Duodenal mucosa (tissue), 2 donors: ENCODE data around the gene SLC6A11.

Source experiments
- H3K27ac ChIP-seq: one replicate; pipeline ENCODE4 v1.7.0; 2013; ENCODE audit warnings: low read depth, low read length
- H3K27me3 ChIP-seq, 2 donors: one replicate each; pipeline ENCODE4 v1.7.0; 2013; ENCODE audit warnings: low read length in 2 of 2, control low read depth in 1 of 2; ENCODE audit not compliant: insufficient read depth in 2 of 2, control insufficient read depth in 1 of 2
- H3K36me3 ChIP-seq, 2 donors: one replicate each; pipeline ENCODE4 v1.7.0; 2013; ENCODE audit warnings: low read length in 2 of 2, control low read depth in 1 of 2; ENCODE audit not compliant: insufficient read depth in 2 of 2, control insufficient read depth in 1 of 2
- H3K4me1 ChIP-seq, 2 donors: one replicate each; pipeline ENCODE4 v1.7.0; 2013; ENCODE audit warnings: low read length in 2 of 2, control low read depth in 1 of 2; ENCODE audit not compliant: insufficient read depth in 2 of 2, control insufficient read depth in 1 of 2
- H3K4me3 ChIP-seq, 2 donors: one replicate each; pipeline ENCODE4 v1.7.0; 2013; ENCODE audit warnings: low read length in 2 of 2, low read depth in 1 of 2
- H3K9ac ChIP-seq, 2 donors: one replicate each; pipeline ENCODE4 v1.7.0; 2013; ENCODE audit warnings: low read length in 2 of 2, low read depth in 1 of 2
- H3K9me3 ChIP-seq, 2 donors: one replicate each; pipeline ENCODE4 v1.7.0; 2013; ENCODE audit warnings: low read length in 2 of 2, control low read depth in 1 of 2; ENCODE audit not compliant: control insufficient read depth in 1 of 2

The SLC6A11 gene

DNA sequence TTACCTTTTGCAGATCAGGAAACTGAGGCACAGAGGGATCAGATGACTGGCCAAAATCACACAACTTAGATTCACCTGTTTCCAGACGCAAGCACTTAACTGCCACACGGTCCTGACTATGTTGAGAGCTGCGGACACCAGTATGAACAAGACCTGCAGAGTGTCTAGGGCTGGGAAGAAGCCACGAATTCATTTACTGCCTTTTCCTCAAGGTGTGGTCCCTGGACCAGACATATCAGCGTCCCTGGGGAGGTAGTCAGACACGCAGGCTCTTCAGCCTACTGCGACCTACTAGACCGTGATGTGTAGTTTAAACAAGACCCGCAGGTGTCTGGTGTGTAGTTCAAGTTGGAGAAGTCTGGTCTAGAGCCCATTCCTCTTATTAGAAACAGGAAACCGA, 541 bp upstream of the SLC6A11 start:
- H3K9me3 ChIP-seq, result no peaks in the 10 kb centered on the region
- no peak overlapping the region for H3K27ac ChIP-seq
- H3K9ac ChIP-seq, result no peak overlapping the region
- no peaks in the 10 kb centered on the region for H3K4me1 ChIP-seq
- H3K4me3 ChIP-seq, result no peak overlapping the region
- peaks cover 0 to 23% of the 10 kb centered on the region in 2 donors for H3K27me3 ChIP-seq
- no peaks in the 10 kb centered on the region for H3K36me3 ChIP-seq

DNA sequence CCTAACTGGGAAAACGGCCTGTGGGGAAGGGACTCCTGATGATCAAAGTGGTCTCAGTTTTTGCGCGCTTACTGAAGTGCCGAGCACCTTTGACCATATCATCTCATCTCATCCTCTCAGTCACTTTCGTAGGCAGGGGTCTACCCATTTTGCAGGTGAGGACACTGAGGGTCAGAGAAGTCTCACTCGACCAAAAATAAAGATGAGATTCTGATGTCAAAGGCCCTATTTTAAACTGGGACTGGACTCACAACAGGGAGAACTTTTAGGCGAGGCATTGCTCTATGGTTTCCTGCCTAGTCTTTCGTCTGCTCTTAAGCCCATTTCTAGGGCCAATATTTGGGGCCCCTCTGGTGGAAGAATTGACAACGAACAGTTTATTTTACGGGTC, 830 bp downstream of the SLC6A11 start:
- Histone ChIP-seq H3K27ac (no peak overlapping the region), H3K4me3 (no peak overlapping the region), H3K9me3 (no peaks in the 10 kb centered on the region), H3K9ac (no peak overlapping the region), H3K4me1 (no peaks in the 10 kb centered on the region), H3K27me3 (peaks cover 0 to 26% of the 10 kb centered on the region in 2 donors), H3K36me3 (no peaks in the 10 kb centered on the region)

DNA sequence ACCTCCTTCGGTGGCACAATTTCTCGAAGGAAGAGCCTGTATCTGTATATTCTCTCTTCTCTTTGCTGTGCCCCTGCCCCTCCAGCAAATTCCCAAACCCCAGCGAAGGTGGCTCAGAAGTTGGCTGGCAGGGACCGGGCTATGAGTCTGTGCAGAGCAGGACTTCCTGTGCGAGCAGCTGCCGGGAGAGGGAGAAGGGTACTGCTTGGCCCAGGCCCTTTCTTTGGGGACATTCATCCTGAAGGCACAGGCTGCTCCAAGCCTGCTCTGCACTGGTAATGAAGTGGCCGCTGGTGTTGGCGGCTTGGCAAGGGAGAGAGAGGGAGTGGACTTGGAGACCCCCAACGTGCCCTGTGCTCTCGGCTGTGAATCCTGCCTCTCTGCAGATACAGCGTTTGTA, 1.5 kb downstream of the SLC6A11 start:
- peaks cover 0 to 26% of the 10 kb centered on the region in 2 donors for H3K27me3 ChIP-seq

DNA sequence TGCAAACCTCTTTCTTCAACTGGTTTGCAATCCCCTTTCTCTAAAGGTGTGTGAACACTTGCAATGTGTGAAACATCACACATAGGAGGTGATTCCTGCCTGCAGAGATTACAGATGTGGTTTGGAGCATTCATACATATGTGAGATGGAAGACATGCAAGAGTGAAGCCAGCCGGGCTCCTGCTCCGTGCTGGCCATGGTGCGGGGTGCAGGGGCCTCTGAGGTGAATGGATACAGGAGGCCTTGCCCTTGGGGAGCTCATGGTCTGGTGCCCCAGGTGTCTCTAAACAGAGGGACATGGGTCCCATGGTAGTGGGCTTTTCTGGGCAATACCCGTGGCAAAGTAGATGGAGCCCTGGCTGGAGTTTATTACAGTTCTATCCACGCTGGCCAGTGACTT, 6.0 kb downstream of the SLC6A11 start:
- no peaks in the 10 kb centered on the region for H3K9me3 ChIP-seq
- no peak overlapping the region for H3K9ac ChIP-seq
- no peak overlapping the region for H3K27ac ChIP-seq
- H3K36me3 ChIP-seq, result no peaks in the 10 kb centered on the region
- no peak overlapping the region for H3K4me3 ChIP-seq
- peaks cover 0 to 15% of the 10 kb centered on the region in 2 donors for H3K27me3 ChIP-seq
- H3K4me1 ChIP-seq, result no peaks in the 10 kb centered on the region

More for the DNA sequence above, 1.5 kb downstream of the SLC6A11 start:
- no peak overlapping the region for H3K4me3 ChIP-seq
- H3K9me3 ChIP-seq, result no peaks in the 10 kb centered on the region
- no peaks in the 10 kb centered on the region for H3K36me3 ChIP-seq
- H3K4me1 ChIP-seq, result no peaks in the 10 kb centered on the region
- no peak overlapping the region for H3K9ac ChIP-seq
- no peak overlapping the region for H3K27ac ChIP-seq

DNA sequence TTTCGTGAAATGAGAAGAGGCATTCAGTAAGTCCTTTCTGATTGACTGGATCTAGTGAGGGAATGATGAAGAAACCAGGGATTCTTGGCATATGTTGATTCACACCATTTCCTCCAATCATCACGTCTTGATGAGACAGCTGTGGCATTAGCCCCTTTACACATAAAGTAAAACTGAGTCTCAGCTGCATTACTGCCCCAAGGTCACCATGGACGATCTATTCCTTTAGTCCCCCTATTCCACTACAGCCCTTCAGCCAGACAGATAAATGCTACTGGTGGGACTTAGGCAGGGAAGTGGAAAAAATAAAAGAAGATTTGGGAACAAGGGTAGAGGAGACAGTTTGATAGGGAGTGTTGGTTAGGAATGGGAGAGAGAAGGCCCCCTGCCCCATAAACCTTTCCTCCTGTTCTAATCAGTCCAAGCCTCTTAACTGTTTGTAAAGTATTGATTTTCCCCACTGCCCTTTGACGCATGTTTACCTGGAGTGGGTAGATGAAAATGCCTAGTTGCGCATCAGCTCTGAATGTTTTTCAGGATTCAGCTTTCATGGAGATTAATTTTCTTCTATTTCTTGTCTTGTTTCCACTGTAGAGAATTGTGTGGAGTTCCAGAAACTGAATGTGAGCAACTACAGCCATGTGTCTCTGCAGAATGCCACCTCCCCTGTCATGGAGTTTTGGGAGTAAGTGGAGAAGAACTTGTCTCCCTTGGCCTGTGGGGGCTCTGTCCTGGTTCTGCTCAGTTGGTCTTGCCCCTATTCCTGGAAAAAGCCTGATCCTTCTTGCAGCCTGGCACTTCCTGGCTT, 6.9 kb downstream of the SLC6A11 start:
- H3K9me3 ChIP-seq, result no peaks in the 10 kb centered on the region
- H3K4me1 ChIP-seq, result no peaks in the 10 kb centered on the region
- no peak overlapping the region for H3K9ac ChIP-seq
- no peaks in the 10 kb centered on the region for H3K36me3 ChIP-seq
- H3K4me3 ChIP-seq, result no peak overlapping the region
- H3K27me3 ChIP-seq, result peaks cover 0 to 8% of the 10 kb centered on the region in 2 donors
- no peak overlapping the region for H3K27ac ChIP-seq

DNA sequence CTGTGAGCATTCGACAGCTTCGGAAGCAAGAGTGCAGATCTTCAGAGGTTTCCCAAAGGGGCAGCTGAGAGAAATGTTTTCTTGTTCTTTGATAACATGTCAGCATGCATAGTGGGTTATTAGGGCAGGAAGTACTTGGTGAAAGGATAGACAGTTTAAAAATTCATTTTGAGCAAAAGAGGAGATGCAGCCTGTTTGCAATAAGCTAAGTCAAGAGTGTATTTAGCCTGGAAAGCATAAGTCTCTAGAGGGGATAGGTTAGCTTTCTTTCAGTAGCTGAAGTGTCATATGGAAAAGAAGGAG, 7.4 kb downstream of the SLC6A11 start:
- no peaks in the 10 kb centered on the region for H3K9me3 ChIP-seq
- H3K27ac ChIP-seq, result no peak overlapping the region
- peaks cover 0 to 8% of the 10 kb centered on the region in 2 donors for H3K27me3 ChIP-seq
- no peak overlapping the region for H3K4me3 ChIP-seq
- no peaks in the 10 kb centered on the region for H3K4me1 ChIP-seq
- H3K36me3 ChIP-seq, result no peaks in the 10 kb centered on the region
- H3K9ac ChIP-seq, result no peak overlapping the region

DNA sequence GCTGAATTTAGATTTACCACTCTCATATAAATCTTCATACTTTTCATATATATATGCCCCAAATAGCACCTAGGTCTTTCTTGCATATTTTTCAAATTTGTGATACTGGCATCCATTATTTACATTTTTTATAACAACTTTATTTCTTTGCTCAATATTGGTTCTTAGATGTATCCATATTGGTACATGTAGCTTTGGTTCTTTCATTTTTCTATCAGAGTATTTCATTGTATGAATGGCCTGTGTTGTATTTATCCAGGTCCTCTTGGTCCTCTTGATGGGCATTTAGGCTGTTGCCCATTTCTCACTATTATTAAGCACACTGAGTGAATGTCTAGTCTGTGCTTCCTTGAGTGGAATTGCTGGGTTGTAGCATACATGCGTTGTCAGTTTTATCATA, 8.4 kb downstream of the SLC6A11 start:
- H3K27me3 ChIP-seq, result peaks cover 0 to 8% of the 10 kb centered on the region in 2 donors
- no peaks in the 10 kb centered on the region for H3K9me3 ChIP-seq
- no peaks in the 10 kb centered on the region for H3K4me1 ChIP-seq
- H3K9ac ChIP-seq, result no peak overlapping the region
- no peak overlapping the region for H3K27ac ChIP-seq
- H3K4me3 ChIP-seq, result no peak overlapping the region
- no peaks in the 10 kb centered on the region for H3K36me3 ChIP-seq

DNA sequence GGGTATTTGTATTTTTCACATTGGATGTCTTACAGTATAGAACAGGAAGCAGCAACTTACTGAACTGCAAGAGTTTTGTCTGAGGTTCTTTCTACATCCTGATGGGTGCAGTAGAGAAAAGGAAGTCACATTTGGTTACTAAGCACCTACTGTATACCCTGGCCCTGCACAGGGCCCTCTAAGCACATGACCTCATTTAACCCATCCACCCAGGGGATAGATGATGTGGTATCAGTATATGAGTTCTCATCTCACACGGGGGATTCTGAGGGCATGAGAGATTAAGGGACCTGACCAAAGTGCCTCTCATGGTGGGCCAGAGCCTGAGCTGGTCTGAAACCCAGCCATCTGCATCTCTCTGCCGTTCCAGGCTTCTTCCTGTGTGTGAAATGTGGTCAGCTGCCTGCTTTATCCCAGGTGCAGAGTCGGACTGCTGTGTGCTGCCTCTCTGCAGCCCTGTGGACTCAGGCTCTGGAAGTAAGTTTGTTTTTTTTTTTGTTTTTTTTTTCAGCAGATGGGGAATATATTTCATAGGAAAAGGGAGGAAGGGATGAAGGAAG, 17.9 kb downstream of the SLC6A11 start:
- Histone ChIP-seq H3K4me1 (no peaks in the 10 kb centered on the region), H3K27ac (no peak overlapping the region), H3K4me3 (no peak overlapping the region), H3K9ac (no peak overlapping the region), H3K27me3 (peaks cover 0 to 8% of the 10 kb centered on the region in 2 donors), H3K9me3 (no peaks in the 10 kb centered on the region), H3K36me3 (no peaks in the 10 kb centered on the region)

DNA sequence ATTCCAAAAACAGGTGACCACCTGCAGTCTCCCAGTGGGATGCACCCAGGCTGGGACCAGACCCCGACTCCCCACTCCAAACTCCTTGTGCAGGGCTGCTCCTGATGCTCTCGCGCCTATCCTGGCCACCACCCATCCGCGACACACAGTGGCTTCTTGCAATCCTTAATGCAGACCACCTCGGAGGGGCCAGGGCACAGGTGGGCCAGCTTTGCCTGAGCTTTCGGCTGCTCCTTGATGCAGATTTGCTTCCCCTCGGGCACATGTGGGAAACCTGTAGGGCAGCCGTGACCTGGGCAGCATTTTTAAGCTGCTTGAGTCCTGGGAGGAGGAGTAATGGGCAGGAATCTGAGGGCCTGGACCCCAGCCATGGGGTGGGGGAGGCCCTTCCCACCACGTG, 18.9 kb downstream of the SLC6A11 start:
- Histone ChIP-seq H3K36me3 (no peaks in the 10 kb centered on the region), H3K9me3 (no peaks in the 10 kb centered on the region), H3K4me3 (no peak overlapping the region), H3K27me3 (peaks cover 0 to 10% of the 10 kb centered on the region in 2 donors), H3K9ac (no peak overlapping the region), H3K4me1 (no peaks in the 10 kb centered on the region), H3K27ac (no peak overlapping the region)

DNA sequence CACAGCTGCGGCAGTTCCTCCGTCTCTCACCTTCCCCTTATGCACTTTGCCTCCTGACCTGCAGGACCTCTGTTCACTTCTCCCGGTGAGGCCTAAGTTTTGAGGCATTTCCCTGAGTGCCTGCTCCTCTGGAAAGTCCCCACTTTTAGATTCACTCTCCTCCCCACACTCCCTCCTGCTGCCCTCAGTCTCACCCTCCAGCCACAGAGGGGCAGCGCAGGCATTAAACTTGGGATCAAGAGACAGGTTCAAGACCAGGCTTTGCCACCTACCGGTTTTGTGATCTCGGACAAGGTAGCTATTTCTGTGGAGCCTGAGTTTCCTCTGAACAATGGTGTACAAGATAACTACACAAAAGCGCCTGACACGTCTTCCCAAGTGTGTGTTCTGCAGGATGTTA, 19.4 kb downstream of the SLC6A11 start:
- Histone ChIP-seq H3K27ac (no peak overlapping the region), H3K4me3 (no peak overlapping the region), H3K9me3 (no peaks in the 10 kb centered on the region), H3K9ac (no peak overlapping the region), H3K36me3 (no peaks in the 10 kb centered on the region), H3K4me1 (no peaks in the 10 kb centered on the region), H3K27me3 (peaks cover 0 to 10% of the 10 kb centered on the region in 2 donors)
